Testis (tissue), 3 donors: ENCODE data around the gene DNMT3L. TPM values are rescaled to one million over a fixed set of nuclear protein-coding genes. Genes with fewer than 3 reads are reported as not detected.
A peak's percentile ranks its signal among the peaks of the same experiment; 100 is the strongest.

Experiments used
- DNase-seq: peaks from one replicate; pipeline ENCODE4 v3.0.0-alpha.2; 2019
- H3K27ac ChIP-seq, 2 donors: fragments of 200-600 bp; sonication (generic); one replicate each; pipeline ENCODE4 v1.5.1; 2019
- H3K27me3 ChIP-seq: fragments of 200-600 bp; sonication (generic); one replicate; pipeline ENCODE4 v1.5.1; 2019
- H3K36me3 ChIP-seq: fragments of 200-600 bp; sonication (generic); one replicate; pipeline ENCODE4 v1.5.1; 2017; ENCODE audit warnings: low read depth; ENCODE audit errors: missing control alignments
- H3K4me1 ChIP-seq: fragments of 200-600 bp; sonication (generic); one replicate; pipeline ENCODE4 v1.5.1; 2019
- H3K4me3 ChIP-seq, 2 donors: fragments of 200-600 bp; sonication (generic); one replicate each; pipeline ENCODE4 v1.5.1; 2017 to 2019
- H3K9me3 ChIP-seq: fragments of 200-600 bp; sonication (generic); one replicate; pipeline ENCODE4 v1.5.1; 2017
- CTCF ChIP-seq, 3 experiments: fragments of 450-650 bp in 2 of 3; fragments of 200-600 bp in 1 of 3; sonication (generic) in 1 of 3; IDR thresholded peaks; one replicate each; pipeline ENCODE4 v1.5.1; 2016 to 2019; ENCODE audit warnings: antibody characterized with exemption in 3 of 3, mild to moderate bottlenecking in 2 of 3, moderate library complexity in 1 of 3
- POLR2A ChIP-seq: fragments of 450-650 bp; IDR thresholded peaks from one replicate; pipeline ENCODE4 v1.6.1; 2017; ENCODE audit warnings: antibody characterized with exemption, mild to moderate bottlenecking, moderate library complexity
- WGBS, 2 donors: methylation state at CpG; one replicate each; pipeline ENCODE4 v1.1.5; 2018; 5-methylcytosine and 5-hydroxymethylcytosine counted together
- intact Hi-C: fragments of 100-400 bp; cut with DNase I; formaldehyde crosslinking; loops from one replicate; pipeline ENCODE4 v1.15.1; 2023; ENCODE audit warnings: low total_unique reads
- polyA plus RNA-seq: library from polyadenylated mRNA; stranded (reverse); fragments of 350-450 nt; fragmentation: Illumina TruSeq; extraction: RNeasy Lipid Tissue Mini Kit (QIAGEN cat#74804); gene quantifications from one replicate; pipeline ENCODE4 v1.2.3, GENCODE V29; 2014; ENCODE audit warnings: low read depth, low replicate concordance; ENCODE audit not compliant: insufficient read depth
- total RNA-seq, 2 donors: library from RNA; depleted of rRNA; stranded (reverse); fragments of >200 nt; gene quantifications; one replicate each; pipeline ENCODE4 v1.2.3, GENCODE V29; 2016

DNMT3L gene
- total and polyA plus RNA-seq, 3 donors from 2014 or later: 0.24 to 0.87 (median 0.71) TPM

- Histone ChIP-seq H3K27me3 (no peaks in the 10 kb centered on the region), H3K9me3 (no peaks in the 10 kb centered on the region), H3K4me3 (no peak overlapping the region), H3K36me3 (no peaks in the 10 kb centered on the region), H3K27ac (no peak overlapping the region), H3K4me1 (peaks cover 21% of the 10 kb centered on the region)
- TF ChIP-seq POLR2A (no peak), CTCF (IDR thresholded peaks at IDR 0.05) (no peak)
- intact Hi-C loops: no loop called here
- WGBS, 2 donors: 55 to 78% methylated on average over 10 to 14 of the region's 14 CpGs
- DNase-seq: no peak
These were observed 33.5 kb upstream of the DNMT3L start for GRCh38 chr21:44295163-44295573.

- Histone ChIP-seq H3K27ac (no peak overlapping the region), H3K27me3 (no peaks in the 10 kb centered on the region), H3K9me3 (no peaks in the 10 kb centered on the region), H3K4me3 (no peak overlapping the region), H3K36me3 (no peaks in the 10 kb centered on the region), H3K4me1 (peaks cover 21% of the 10 kb centered on the region)
- WGBS, 2 donors: 47 to 52% methylated on average over 13 to 21 of the region's 26 CpGs
- TF ChIP-seq POLR2A (no peak), CTCF (IDR thresholded peaks at IDR 0.05) (no peak)
- intact Hi-C loops: no loop called here
- peak; percentile 83 for DNase-seq
These were observed 32.9 kb upstream of the DNMT3L start for GRCh38 chr21:44294391-44295162.

- intact Hi-C loops: no loop called here
- H3K4me3 ChIP-seq: no peak overlapping the region
- H3K36me3 ChIP-seq: no peaks in the 10 kb centered on the region
- H3K27me3 ChIP-seq: no peaks in the 10 kb centered on the region
- H3K27ac ChIP-seq: no peak overlapping the region
- 92 to 95% methylated on average over 18 to 33 of the region's 33 CpGs for WGBS, 2 donors
- no peaks in the 10 kb centered on the region for H3K9me3 ChIP-seq
- peaks cover 16% of the 10 kb centered on the region for H3K4me1 ChIP-seq
- TF ChIP-seq POLR2A (no peak), CTCF (IDR thresholded peaks at IDR 0.05) (no peak)
- DNase-seq: no peak
These were observed 32.0 kb upstream of the DNMT3L start for GRCh38 chr21:44293551-44294231.

DNA sequence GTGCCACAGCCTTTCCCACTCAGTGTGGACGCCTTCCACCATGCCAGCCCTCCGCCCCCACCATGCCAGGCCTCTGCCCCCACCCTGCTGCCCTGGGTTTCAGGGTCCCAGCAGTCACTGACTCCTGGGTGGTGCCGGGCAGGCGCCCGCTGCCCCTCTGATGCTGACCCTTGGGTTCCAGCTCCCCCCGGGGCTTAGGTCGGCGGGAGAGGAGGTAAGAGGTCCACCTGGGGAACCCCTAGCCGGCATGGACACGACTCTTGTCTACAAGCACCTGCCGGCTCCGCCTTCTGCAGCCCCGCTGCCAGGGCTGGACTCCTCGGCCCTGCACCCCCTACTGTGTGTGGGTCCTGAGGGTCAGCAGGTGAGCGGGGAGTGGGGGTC is 31.1 kb upstream of the DNMT3L start:
- 90 to 97% methylated on average over 10 to 15 of the region's 15 CpGs for WGBS, 2 donors
- TF ChIP-seq CTCF (IDR thresholded peaks at IDR 0.05): no peak
- TF ChIP-seq POLR2A: no peak
- H3K27ac ChIP-seq: no peak overlapping the region
- H3K36me3 ChIP-seq: no peaks in the 10 kb centered on the region
- H3K4me3 ChIP-seq: no peak overlapping the region
- no peaks in the 10 kb centered on the region for H3K9me3 ChIP-seq
- peaks cover 16% of the 10 kb centered on the region for H3K4me1 ChIP-seq
- DNase-seq: no peak
- intact Hi-C loops: no loop called here
- H3K27me3 ChIP-seq: no peaks in the 10 kb centered on the region
